Liver (tissue), 9 donors: ENCODE measurements around the gene ARAF. TPM values are rescaled to one million over a fixed set of nuclear protein-coding genes. Genes with fewer than 3 reads are reported as not detected.
A peak's percentile ranks its signal among the peaks of the same experiment; 100 is the strongest.

Experiments used
- DNase-seq: peaks from one replicate; pipeline ENCODE4 v3.0.0-alpha.2; 2017; ENCODE audit warnings: low spot score
- H3K27ac ChIP-seq, 2 donors: one replicate each; pipeline ENCODE4 v1.7.0; 2013; ENCODE audit warnings: inconsistent platforms in 2 of 2, low read length in 2 of 2, control low read depth in 1 of 2, low read depth in 1 of 2, mild to moderate bottlenecking in 1 of 2
- H3K27me3 ChIP-seq, 4 donors: one replicate each; pipeline versions ENCODE4 v1.6.1 to v1.7.0; 2013; ENCODE audit warnings: low read length in 3 of 4, inconsistent platforms in 1 of 4, mild to moderate bottlenecking in 1 of 4, moderate library complexity in 1 of 4; ENCODE audit not compliant: control insufficient read depth in 4 of 4, insufficient read depth in 4 of 4
- H3K36me3 ChIP-seq, 4 donors: one replicate each; pipeline versions ENCODE4 v1.6.1 to v1.7.0; 2013; ENCODE audit warnings: low read length in 3 of 4, mild to moderate bottlenecking in 3 of 4, low read depth in 1 of 4, moderate library complexity in 1 of 4; ENCODE audit not compliant: control insufficient read depth in 4 of 4, insufficient read depth in 3 of 4
- H3K4me1 ChIP-seq, 4 donors: one replicate each; pipeline versions ENCODE4 v1.6.1 to v1.7.0; 2013; ENCODE audit warnings: low read length in 3 of 4, mild to moderate bottlenecking in 3 of 4, moderate library complexity in 1 of 4; ENCODE audit not compliant: control insufficient read depth in 4 of 4, insufficient read depth in 4 of 4
- H3K4me3 ChIP-seq, 3 donors: one replicate each; pipeline versions ENCODE4 v1.6.1 to v1.7.0; 2013; ENCODE audit warnings: low read length in 3 of 3, control low read depth in 1 of 3, low read depth in 1 of 3, mild to moderate bottlenecking in 1 of 3
- H3K9ac ChIP-seq, 2 donors: one replicate each; pipeline ENCODE4 v1.7.0; 2013; ENCODE audit warnings: low read length in 2 of 2, mild to moderate bottlenecking in 2 of 2, moderate library complexity in 2 of 2, control low read depth in 1 of 2, low read depth in 1 of 2
- H3K9me3 ChIP-seq, 4 donors: one replicate each; pipeline versions ENCODE4 v1.6.1 to v1.7.0; 2013; ENCODE audit warnings: low read length in 3 of 4; ENCODE audit not compliant: control insufficient read depth in 4 of 4
- ATF3 ChIP-seq: IDR thresholded peaks from 2 replicates; pipeline ENCODE4 v1.6.1; 2016; ENCODE audit warnings: antibody characterized with exemption
- CTCF ChIP-seq: fragments of 150-350 bp; IDR thresholded peaks from 2 replicates; pipeline ENCODE4 v1.5.1; 2017; ENCODE audit warnings: improper control_type of control experiment, low read depth, low read length; ENCODE audit not compliant: missing input control
- FOXA1 ChIP-seq: IDR thresholded peaks from 2 replicates; pipeline ENCODE4 v1.6.1; 2016; ENCODE audit warnings: antibody characterized with exemption
- FOXA2 ChIP-seq: IDR thresholded peaks from 2 replicates; pipeline ENCODE4 v1.6.1; 2016; ENCODE audit warnings: antibody characterized with exemption
- HNF4A ChIP-seq, 2 donors: conservative IDR thresholded peaks; 2 replicates each; pipeline ENCODE4 v1.6.1; 2016; ENCODE audit warnings: antibody characterized with exemption in 2 of 2, mild to moderate bottlenecking in 2 of 2
- HNF4G ChIP-seq: IDR thresholded peaks from 2 replicates; pipeline ENCODE4 v1.6.1; 2016; ENCODE audit warnings: antibody characterized with exemption
- JUND ChIP-seq, 2 donors: IDR thresholded peaks; 2 replicates each; pipeline ENCODE4 v1.6.1; 2016; ENCODE audit warnings: antibody characterized with exemption in 2 of 2
- MAX ChIP-seq: IDR thresholded peaks from 2 replicates; pipeline ENCODE4 v1.6.1; 2016; ENCODE audit warnings: antibody characterized with exemption
- NR2F2 ChIP-seq: IDR thresholded peaks from 2 replicates; pipeline ENCODE4 v1.6.1; 2016; ENCODE audit warnings: antibody characterized with exemption
- RAD21 ChIP-seq, 2 donors: IDR thresholded peaks; 2 replicates each; pipeline ENCODE4 v1.6.1; 2016; ENCODE audit warnings: antibody characterized with exemption in 2 of 2, mild to moderate bottlenecking in 2 of 2
- RXRA ChIP-seq, 2 donors: IDR thresholded peaks; 2 replicates each; pipeline ENCODE4 v1.6.1; 2017 to 2018; ENCODE audit warnings: antibody characterized with exemption in 2 of 2, mild to moderate bottlenecking in 1 of 2
- TAF1 ChIP-seq: conservative IDR thresholded peaks from 2 replicates; pipeline ENCODE4 v1.6.1; 2016; ENCODE audit warnings: antibody characterized with exemption, mild to moderate bottlenecking
- YY1 ChIP-seq: IDR thresholded peaks from 2 replicates; pipeline ENCODE4 v1.6.1; 2016; ENCODE audit warnings: antibody characterized with exemption, mild to moderate bottlenecking
- ZBTB33 ChIP-seq: IDR thresholded peaks from 2 replicates; pipeline ENCODE4 v1.6.1; 2016; ENCODE audit warnings: antibody characterized with exemption
- WGBS: extraction: QIAGEN DNeasy Blood & Tissue Kit; methylation state at CpG from one replicate; pipeline ENCODE4 v1.1.7; 2013; 5-methylcytosine and 5-hydroxymethylcytosine counted together
- polyA plus RNA-seq, 2 donors: library from polyadenylated mRNA; stranded (reverse) in 1 of 2; unstranded in 1 of 2; fragments of 200-250 nt in 1 of 2; fragments of >200 nt in 1 of 2; fragmentation: Nextera tagmentation in 1 of 2; extraction: Ambion mirVana in 1 of 2; gene quantifications; one replicate each; pipeline versions ENCODE4 v1.2.1 to v1.2.3, GENCODE V29; 2013 to 2015
- total RNA-seq, 2 donors: library from RNA; depleted of rRNA; stranded (reverse); fragments of >200 nt; gene quantifications; one replicate each; pipeline ENCODE4 v1.2.3, GENCODE V29; 2014
- donor health status: healthy.
- donor health status: healthy.
- donor health status: healthy.
- donor health status: healthy.
- donor health status: healthy.

Gene ARAF
- total and polyA plus RNA-seq, 4 donors = 16.2 to 59.8 (median 38.9) TPM

- DNase-seq = no peak
- Histone ChIP-seq H3K27ac (peak overlapping the region in 1 of 2 donors; percentile 7), H3K4me1 (peaks cover 0 to 1% (median 0%) of the 10 kb centered on the region in 4 donors), H3K9ac (no peak overlapping the region), H3K27me3 (no peaks in the 10 kb centered on the region), H3K9me3 (no peaks in the 10 kb centered on the region), H3K4me3 (no peak overlapping the region), H3K36me3 (peaks cover 0 to 2% (median 0%) of the 10 kb centered on the region in 4 donors)
- WGBS = 86% methylated on average over 6 of the region's 6 CpGs
- TF ChIP-seq FOXA1 = no peak
- TF ChIP-seq CTCF = no peak
- no peak for TF ChIP-seq RXRA (IDR thresholded peaks at IDR 0.05)
- no peak for TF ChIP-seq NR2F2
- TF ChIP-seq MAX = no peak
- no peak for TF ChIP-seq YY1
Measured at GRCh38 chrX:47584714-47585113, 23.7 kb downstream of the ARAF start.

- Histone ChIP-seq H3K9ac (no peak overlapping the region), H3K27me3 (no peaks in the 10 kb centered on the region), H3K9me3 (no peaks in the 10 kb centered on the region), H3K36me3 (peaks cover 0 to 2% (median 0%) of the 10 kb centered on the region in 4 donors), H3K4me3 (no peak overlapping the region), H3K4me1 (peaks cover 0 to 1% (median 0%) of the 10 kb centered on the region in 4 donors), H3K27ac (no peak overlapping the region)
- DNase-seq = no peak
- TF ChIP-seq ZBTB33 (no peak), FOXA1 (no peak), HNF4A (conservative IDR thresholded peaks at IDR 0.05) (no peak)
- WGBS = 87% methylated on average over 16 of the region's 16 CpGs
Measured at GRCh38 chrX:47585273-47585672, 24.3 kb downstream of the ARAF start.

GRCh38 chrX:47586043-47586787 lies 25.2 kb downstream of the ARAF start:
- TF ChIP-seq TAF1 = no peak
- TF ChIP-seq NR2F2 = no peak
- TF ChIP-seq JUND (IDR thresholded peaks at IDR 0.05) = no peak
- TF ChIP-seq CTCF = no peak
- no peak for TF ChIP-seq HNF4A (conservative IDR thresholded peaks at IDR 0.05)
- TF ChIP-seq RAD21 (IDR thresholded peaks at IDR 0.05) = no peak
- TF ChIP-seq ATF3 = no peak
- no peak for TF ChIP-seq FOXA1
- TF ChIP-seq HNF4G = no peak
- TF ChIP-seq FOXA2 = no peak
- peaks cover 0 to 1% (median 0%) of the 10 kb centered on the region in 4 donors for H3K4me1 ChIP-seq
- H3K27ac ChIP-seq = no peak overlapping the region
- H3K9me3 ChIP-seq = no peaks in the 10 kb centered on the region
- no peak overlapping the region for H3K9ac ChIP-seq
- H3K36me3 ChIP-seq = peaks cover 0 to 2% (median 0%) of the 10 kb centered on the region in 4 donors
- 86% methylated on average over 11 of the region's 11 CpGs for WGBS
- no peak for DNase-seq
- H3K4me3 ChIP-seq = no peak overlapping the region
- no peaks in the 10 kb centered on the region for H3K27me3 ChIP-seq
